GM12878 (cell line): ENCODE results near the gene OLFM1. TPM values are rescaled to one million over a fixed set of nuclear protein-coding genes. Genes with fewer than 3 reads are reported as not detected.

ENCODE experiments used
- ATAC-seq: fragments of 200-7000 bp; cut with Tn5 transposase; 3 replicates; pipeline ENCODE4 v1.9.1; 2020; ENCODE audit warnings: mild to moderate bottlenecking, moderate library complexity
- BruUV-seq: library from RNA; stranded (reverse); fragments of 400-500 nt; replicated peaks from 2 replicates; lab custom pipeline; 2021; lab: Mats Ljungman, UMichigan
- CTCF ChIA-PET: fragments of 300-600 bp; sonication (Branson Sonifier 250); formaldehyde crosslinking; extraction: SDS; loops from one replicate; lab custom pipeline; 2021; ENCODE audit warnings: inconsistent platforms; lab: Yijun Ruan, JAX
- POLR2A ChIA-PET: fragments of 350-600 bp; formaldehyde crosslinking; extraction: SDS; loops from one replicate; lab custom pipeline; 2021; ENCODE audit warnings: inconsistent platforms; lab: Charles Lee
- RAD21 ChIA-PET: fragments of 300-600 bp; sonication (Branson Sonifier 250); formaldehyde crosslinking; loops from one replicate; lab custom pipeline; 2023; ENCODE audit warnings: antibody characterized with exemption; ENCODE audit not compliant: unreplicated experiment; lab: Charles Lee
- SMC1A ChIA-PET: fragments of 300-600 bp; sonication (Branson Sonifier 250); formaldehyde crosslinking; loops from one replicate; lab custom pipeline; 2023; ENCODE audit not compliant: unreplicated experiment, uncharacterized antibody; lab: Charles Lee
- DNase-seq: peaks from one replicate; pipeline ENCODE4 v3.0.0-alpha.2; 2011; ENCODE audit warnings: low read depth, low spot score
- FAIRE-seq: peaks from 3 replicates; lab custom pipeline; 2011; peaks lifted over from hg19 to GRCh38; lab: Jason Lieb, UNC
- H2AFZ ChIP-seq: 2 replicates; pipeline ENCODE4 v1.6.0; 2011; ENCODE audit warnings: low read depth, low read length, control low read depth; ENCODE audit not compliant: control insufficient read depth
- H3K27ac ChIP-seq: 2 replicates; pipeline ENCODE4 v1.5.1; 2011; ENCODE audit warnings: control low read depth; ENCODE audit not compliant: control insufficient read depth, insufficient read depth
- H3K27me3 ChIP-seq, 2 experiments: replicated peaks in 1 of 2; 2 replicates each; pipeline versions ENCODE4 v1.6.0 to v1.6.1; 2011; ENCODE audit warnings: low read length in 1 of 2; ENCODE audit not compliant: control insufficient read depth in 2 of 2, insufficient read depth in 2 of 2
- H3K36me3 ChIP-seq, 2 experiments: 2 replicates each; pipeline ENCODE4 v1.5.1; 2011; ENCODE audit warnings: low read length in 1 of 2; ENCODE audit not compliant: control insufficient read depth in 2 of 2, insufficient read depth in 2 of 2
- H3K4me1 ChIP-seq: 2 replicates; pipeline ENCODE4 v1.6.1; 2011; ENCODE audit warnings: mild to moderate bottlenecking, low read length, moderate library complexity, mixed read lengths; ENCODE audit not compliant: control insufficient read depth, insufficient read depth
- H3K4me2 ChIP-seq: 2 replicates; pipeline ENCODE4 v1.6.0; 2011; ENCODE audit warnings: control low read depth; ENCODE audit not compliant: control insufficient read depth, insufficient read depth
- H3K4me3 ChIP-seq: fragments of 200-600 bp; sonication (generic); 2 replicates; pipeline ENCODE4 v1.5.1; 2016
- H3K79me2 ChIP-seq: 2 replicates; pipeline ENCODE4 v1.6.0; 2011; ENCODE audit warnings: low read length; ENCODE audit not compliant: control insufficient read depth, insufficient read depth
- H3K9ac ChIP-seq: 2 replicates; pipeline ENCODE4 v1.8.0; 2011; ENCODE audit warnings: low read length, control low read depth, mixed read lengths; ENCODE audit not compliant: control insufficient read depth, insufficient read depth
- H3K9me3 ChIP-seq: replicated peaks from 3 replicates; pipeline ENCODE4 v1.5.1; 2011; ENCODE audit warnings: mild to moderate bottlenecking, low read length; ENCODE audit not compliant: control insufficient read depth, insufficient read depth
- H4K20me1 ChIP-seq: 2 replicates; pipeline ENCODE4 v1.6.0; 2011; ENCODE audit not compliant: control insufficient read depth, insufficient read depth
- GATAD2B ChIP-seq: fragments of 450-650 bp; conservative IDR thresholded peaks from 2 replicates; pipeline ENCODE4 v1.6.1; 2017; ENCODE audit warnings: low read depth, mild to moderate bottlenecking, moderate library complexity
- MYB ChIP-seq: fragments of 150-350 bp; IDR thresholded peaks from 2 replicates; pipeline ENCODE4 v1.6.1; 2014; ENCODE audit warnings: mild to moderate bottlenecking, low read depth, low read length, borderline replicate concordance
- PBX3 ChIP-seq: IDR thresholded peaks from 2 replicates; pipeline ENCODE4 v1.6.1; 2011; ENCODE audit warnings: mild to moderate bottlenecking, low read depth, low read length, moderate library complexity; ENCODE audit not compliant: insufficient replicate concordance
- SMAD1 ChIP-seq: fragments of 450-650 bp; IDR thresholded peaks from 2 replicates; pipeline ENCODE4 v1.6.1; 2018; ENCODE audit warnings: mild to moderate bottlenecking, low read depth; ENCODE audit not compliant: partially characterized antibody
- SUZ12 ChIP-seq: fragments of 200-600 bp; sonication (generic); IDR thresholded peaks from one replicate; pipeline ENCODE4 v1.6.1; 2018; ENCODE audit warnings: antibody characterized with exemption, mild to moderate bottlenecking; ENCODE audit not compliant: unreplicated experiment
- TCF12 ChIP-seq: IDR thresholded peaks from 2 replicates; pipeline ENCODE4 v1.6.1; 2011; ENCODE audit warnings: low read depth, mild to moderate bottlenecking, low read length
- ZNF622 ChIP-seq: fragments of 450-650 bp; IDR thresholded peaks from 2 replicates; pipeline ENCODE4 v1.6.1; 2017; ENCODE audit warnings: mild to moderate bottlenecking, inconsistent platforms
- WGBS: methylation state at CpG from one replicate; pipeline ENCODE4 v1.1.6; 2016; ENCODE audit warnings: low lambda C conversion rate; ENCODE audit not compliant: insufficient replicate concordance, insufficient coverage; ENCODE audit errors: missing lambda C conversion rate; 5-methylcytosine and 5-hydroxymethylcytosine counted together
- in situ Hi-C: fragments of 300-500 bp; cut with MboI; formaldehyde crosslinking; loops from 9 replicates; pipeline ENCODE4 v1.14.3; 2018; ENCODE audit warnings: mixed read lengths
- intact Hi-C: fragments of 100-400 bp; cut with micrococcal nuclease; formaldehyde crosslinking; loops from one replicate; pipeline ENCODE4 v1.14.2; 2022; ENCODE audit not compliant: unreplicated experiment
- polyA plus RNA-seq, 11 experiments: library from polyadenylated mRNA; depleted of rRNA in 4 of 11; unstranded in 6 of 11; stranded (reverse) in 5 of 11; fragments of >200 nt; fragmentation: Nextera tagmentation in 4 of 11; fragmentation: Illumina TruSeq in 1 of 11; extraction: Ambion mirVana in 4 of 11; extraction: Trizol in 1 of 11; gene quantifications; 1 replicate in 1 of 11; 2 replicates in 10 of 11; pipeline versions ENCODE4 v1.2.1 to v1.2.3, GENCODE V29; 2011 to 2016; ENCODE audit warnings: inconsistent platforms in 2 of 11, missing spikeins in 2 of 11, low read depth in 1 of 11
- total RNA-seq, 4 experiments: library from RNA; depleted of rRNA in 3 of 4; stranded (reverse); fragments of >200 nt in 3 of 4; fragmentation: Illumina TruSeq in 1 of 4; extraction: Trizol in 1 of 4; gene quantifications; 2 replicates each; pipeline versions ENCODE4 v1.2.1 to v1.2.3, GENCODE V29; 2013 to 2021
- TF ChIP-seq, protein P1 (sequence below): IDR thresholded peaks from 2 replicates; pipeline ENCODE4 v1.6.1; 2011; ENCODE audit warnings: low read depth, low read length, improper control_type of control experiment, borderline replicate concordance
- TF ChIP-seq, protein P2 (sequence below): fragments of 450-650 bp; formaldehyde crosslinking; IDR thresholded peaks from 2 replicates; pipeline ENCODE4 v1.5.0; 2022; ENCODE audit warnings: mild to moderate bottlenecking, missing genetic modification characterization
- TF ChIP-seq, protein P3 (sequence below): IDR thresholded peaks from 2 replicates; pipeline ENCODE4 v1.6.1; 2012; ENCODE audit warnings: improper control_type of control experiment, low read depth, low read length; ENCODE audit not compliant: insufficient replicate concordance

OLFM1 gene
- total and polyA plus RNA-seq, 10 of the 15 experiments (the other 5 are each of a cell fraction or from before 2014, with no cell fraction given), result not detected

- TF ChIP-seq TCF12, result no peak
- TF ChIP-seq PBX3, result no peak
- no peak for TF ChIP-seq GATAD2B
Measured at GRCh38 chr9:135163023-135163780, 75.7 kb downstream of the OLFM1 start (continued).

GRCh38 chr9:135164036-135164435 is 76.6 kb downstream of the OLFM1 start:
- WGBS, result 34% methylated on average over 11 of the region's 11 CpGs
- POLR2A ChIA-PET, result no interaction called here
- TF ChIP-seq SUZ12, result no peak
- TF ChIP-seq, protein P1, sequence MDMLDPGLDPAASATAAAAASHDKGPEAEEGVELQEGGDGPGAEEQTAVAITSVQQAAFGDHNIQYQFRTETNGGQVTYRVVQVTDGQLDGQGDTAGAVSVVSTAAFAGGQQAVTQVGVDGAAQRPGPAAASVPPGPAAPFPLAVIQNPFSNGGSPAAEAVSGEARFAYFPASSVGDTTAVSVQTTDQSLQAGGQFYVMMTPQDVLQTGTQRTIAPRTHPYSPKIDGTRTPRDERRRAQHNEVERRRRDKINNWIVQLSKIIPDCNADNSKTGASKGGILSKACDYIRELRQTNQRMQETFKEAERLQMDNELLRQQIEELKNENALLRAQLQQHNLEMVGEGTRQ, result no peak
- TF ChIP-seq, protein P2, sequence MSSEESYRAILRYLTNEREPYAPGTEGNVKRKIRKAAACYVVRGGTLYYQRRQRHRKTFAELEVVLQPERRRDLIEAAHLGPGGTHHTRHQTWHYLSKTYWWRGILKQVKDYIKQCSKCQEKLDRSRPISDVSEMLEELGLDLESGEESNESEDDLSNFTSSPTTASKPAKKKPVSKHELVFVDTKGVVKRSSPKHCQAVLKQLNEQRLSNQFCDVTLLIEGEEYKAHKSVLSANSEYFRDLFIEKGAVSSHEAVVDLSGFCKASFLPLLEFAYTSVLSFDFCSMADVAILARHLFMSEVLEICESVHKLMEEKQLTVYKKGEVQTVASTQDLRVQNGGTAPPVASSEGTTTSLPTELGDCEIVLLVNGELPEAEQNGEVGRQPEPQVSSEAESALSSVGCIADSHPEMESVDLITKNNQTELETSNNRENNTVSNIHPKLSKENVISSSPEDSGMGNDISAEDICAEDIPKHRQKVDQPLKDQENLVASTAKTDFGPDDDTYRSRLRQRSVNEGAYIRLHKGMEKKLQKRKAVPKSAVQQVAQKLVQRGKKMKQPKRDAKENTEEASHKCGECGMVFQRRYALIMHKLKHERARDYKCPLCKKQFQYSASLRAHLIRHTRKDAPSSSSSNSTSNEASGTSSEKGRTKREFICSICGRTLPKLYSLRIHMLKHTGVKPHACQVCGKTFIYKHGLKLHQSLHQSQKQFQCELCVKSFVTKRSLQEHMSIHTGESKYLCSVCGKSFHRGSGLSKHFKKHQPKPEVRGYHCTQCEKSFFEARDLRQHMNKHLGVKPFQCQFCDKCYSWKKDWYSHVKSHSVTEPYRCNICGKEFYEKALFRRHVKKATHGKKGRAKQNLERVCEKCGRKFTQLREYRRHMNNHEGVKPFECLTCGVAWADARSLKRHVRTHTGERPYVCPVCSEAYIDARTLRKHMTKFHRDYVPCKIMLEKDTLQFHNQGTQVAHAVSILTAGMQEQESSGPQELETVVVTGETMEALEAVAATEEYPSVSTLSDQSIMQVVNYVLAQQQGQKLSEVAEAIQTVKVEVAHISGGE, result no peak
- no peak for TF ChIP-seq ZNF622
- TF ChIP-seq, protein P3, sequence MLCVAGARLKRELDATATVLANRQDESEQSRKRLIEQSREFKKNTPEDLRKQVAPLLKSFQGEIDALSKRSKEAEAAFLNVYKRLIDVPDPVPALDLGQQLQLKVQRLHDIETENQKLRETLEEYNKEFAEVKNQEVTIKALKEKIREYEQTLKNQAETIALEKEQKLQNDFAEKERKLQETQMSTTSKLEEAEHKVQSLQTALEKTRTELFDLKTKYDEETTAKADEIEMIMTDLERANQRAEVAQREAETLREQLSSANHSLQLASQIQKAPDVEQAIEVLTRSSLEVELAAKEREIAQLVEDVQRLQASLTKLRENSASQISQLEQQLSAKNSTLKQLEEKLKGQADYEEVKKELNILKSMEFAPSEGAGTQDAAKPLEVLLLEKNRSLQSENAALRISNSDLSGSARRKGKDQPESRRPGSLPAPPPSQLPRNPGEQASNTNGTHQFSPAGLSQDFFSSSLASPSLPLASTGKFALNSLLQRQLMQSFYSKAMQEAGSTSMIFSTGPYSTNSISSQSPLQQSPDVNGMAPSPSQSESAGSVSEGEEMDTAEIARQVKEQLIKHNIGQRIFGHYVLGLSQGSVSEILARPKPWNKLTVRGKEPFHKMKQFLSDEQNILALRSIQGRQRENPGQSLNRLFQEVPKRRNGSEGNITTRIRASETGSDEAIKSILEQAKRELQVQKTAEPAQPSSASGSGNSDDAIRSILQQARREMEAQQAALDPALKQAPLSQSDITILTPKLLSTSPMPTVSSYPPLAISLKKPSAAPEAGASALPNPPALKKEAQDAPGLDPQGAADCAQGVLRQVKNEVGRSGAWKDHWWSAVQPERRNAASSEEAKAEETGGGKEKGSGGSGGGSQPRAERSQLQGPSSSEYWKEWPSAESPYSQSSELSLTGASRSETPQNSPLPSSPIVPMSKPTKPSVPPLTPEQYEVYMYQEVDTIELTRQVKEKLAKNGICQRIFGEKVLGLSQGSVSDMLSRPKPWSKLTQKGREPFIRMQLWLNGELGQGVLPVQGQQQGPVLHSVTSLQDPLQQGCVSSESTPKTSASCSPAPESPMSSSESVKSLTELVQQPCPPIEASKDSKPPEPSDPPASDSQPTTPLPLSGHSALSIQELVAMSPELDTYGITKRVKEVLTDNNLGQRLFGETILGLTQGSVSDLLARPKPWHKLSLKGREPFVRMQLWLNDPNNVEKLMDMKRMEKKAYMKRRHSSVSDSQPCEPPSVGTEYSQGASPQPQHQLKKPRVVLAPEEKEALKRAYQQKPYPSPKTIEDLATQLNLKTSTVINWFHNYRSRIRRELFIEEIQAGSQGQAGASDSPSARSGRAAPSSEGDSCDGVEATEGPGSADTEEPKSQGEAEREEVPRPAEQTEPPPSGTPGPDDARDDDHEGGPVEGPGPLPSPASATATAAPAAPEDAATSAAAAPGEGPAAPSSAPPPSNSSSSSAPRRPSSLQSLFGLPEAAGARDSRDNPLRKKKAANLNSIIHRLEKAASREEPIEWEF, result no peak
- TF ChIP-seq MYB, result no peak
- no peak for TF ChIP-seq SMAD1

More at GRCh38 chr9:135164036-135164435, 76.6 kb downstream of the OLFM1 start:
- no peaks in the 10 kb centered on the region for H3K36me3 ChIP-seq
- in situ Hi-C loops (no loop called here), intact Hi-C loops (no loop called here)
- no peaks in the 10 kb centered on the region for H3K9me3 ChIP-seq
- no peak overlapping the region for H3K9ac ChIP-seq
- H3K4me1 ChIP-seq, result no peaks in the 10 kb centered on the region
- RAD21 ChIA-PET, result no interaction called here
- SMC1A ChIA-PET, result no interaction called here
- BruUV-seq, result no TSS peak
- H3K4me2 ChIP-seq, result no peak overlapping the region
- DNase-seq, result no peak
- CTCF ChIA-PET, result interaction anchor here (0.7 kb wide), 1 partner anchor 715 kb away, joined by 3 read pairs; no protein-coding TSS in a partner anchor
- H4K20me1 ChIP-seq, result no peaks in the 10 kb centered on the region; the same call in 1 of the 2 replicates
- no peak overlapping the region for H2AFZ ChIP-seq
- no peak for FAIRE-seq
- no peak overlapping the region for H3K27ac ChIP-seq
- H3K79me2 ChIP-seq, result no peaks in the 10 kb centered on the region
- peaks cover 0 to 2% of the 10 kb centered on the region in 2 experiments; a peak in 3 of 4 replicates for H3K27me3 ChIP-seq
- ATAC-seq, result no peak
- no peak overlapping the region for H3K4me3 ChIP-seq
